GM18499 (cell line): ENCODE data around the gene IQSEC3.

ENCODE experiments used
- ATAC-seq: cut with Tn5 transposase; IDR thresholded peaks from one replicate; pipeline ENCODE4 v1.9.1; 2021; ENCODE audit warnings: moderate number of reproducible peaks; ENCODE audit not compliant: insufficient read depth, unreplicated experiment

The IQSEC3 gene

DNA sequence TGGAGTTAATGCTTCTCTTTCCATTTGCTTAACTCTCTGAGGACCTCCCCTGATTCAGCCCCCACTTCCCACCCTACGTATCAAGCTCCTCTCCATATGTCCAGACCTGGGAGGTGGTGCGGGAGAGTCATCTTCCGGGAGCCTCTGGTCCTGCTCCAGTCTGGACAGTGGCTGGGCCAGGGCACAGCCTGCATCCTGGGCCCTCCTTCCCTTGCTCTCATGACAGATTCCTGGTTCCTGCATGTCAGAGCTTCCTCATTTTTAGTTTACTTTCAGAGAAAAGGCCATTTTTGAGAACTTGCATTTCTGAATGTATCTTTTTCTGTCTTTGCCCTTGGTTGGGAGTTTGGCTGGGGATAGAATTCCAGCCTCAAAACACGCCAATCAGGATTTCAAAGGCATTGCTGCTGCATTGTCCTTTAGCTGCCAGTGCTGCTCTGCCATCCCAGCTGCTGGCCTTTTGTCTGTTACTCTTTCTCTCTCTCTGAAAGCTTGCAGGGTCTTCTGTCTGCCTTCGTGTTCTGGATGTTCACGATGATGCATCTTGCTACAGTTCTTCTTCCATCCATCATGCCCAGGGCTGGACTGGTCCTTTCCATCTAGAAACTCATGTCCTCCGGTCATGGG lies 92.7 kb downstream of the IQSEC3 start:
- no peak for ATAC-seq

DNA sequence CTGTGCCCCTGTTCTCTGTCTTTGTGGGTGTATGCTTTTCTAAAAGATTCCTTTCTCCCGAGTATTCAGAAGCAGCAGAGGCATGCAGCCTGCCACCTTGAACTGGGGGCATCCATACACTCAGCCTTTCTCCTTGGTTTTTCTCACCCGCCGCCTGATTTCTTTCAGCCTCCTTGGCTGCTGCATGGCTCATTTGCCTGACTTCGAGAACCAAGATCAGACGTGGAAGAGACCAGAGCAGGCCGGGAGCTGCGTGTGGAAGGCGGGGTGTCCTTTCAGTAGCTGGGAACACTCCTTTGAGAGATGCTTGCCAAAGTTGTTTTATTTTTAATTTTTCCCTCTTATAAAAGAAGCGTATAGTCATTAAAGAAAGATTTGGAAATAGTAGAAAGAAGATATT lies 94.3 kb downstream of the IQSEC3 start:
- no peak for ATAC-seq

DNA sequence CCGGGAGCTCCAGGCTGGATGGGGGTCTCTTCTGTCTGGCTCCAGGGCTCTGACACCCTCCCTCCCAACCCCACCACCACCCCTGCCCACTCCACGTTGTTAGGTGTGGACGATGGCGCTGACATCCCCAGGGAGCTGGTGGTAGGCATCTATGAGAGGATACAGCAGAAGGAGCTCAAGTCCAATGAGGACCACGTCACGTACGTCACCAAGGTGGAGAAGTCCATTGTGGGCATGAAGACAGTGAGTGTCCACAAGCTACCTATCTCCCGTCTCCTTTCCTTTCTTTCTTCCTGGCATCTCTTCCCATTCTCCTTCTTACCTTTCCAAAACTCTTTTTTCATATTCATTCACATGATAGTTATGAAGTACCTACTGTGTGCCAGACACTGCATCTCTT lies 95.3 kb downstream of the IQSEC3 start:
- no peak for ATAC-seq

DNA sequence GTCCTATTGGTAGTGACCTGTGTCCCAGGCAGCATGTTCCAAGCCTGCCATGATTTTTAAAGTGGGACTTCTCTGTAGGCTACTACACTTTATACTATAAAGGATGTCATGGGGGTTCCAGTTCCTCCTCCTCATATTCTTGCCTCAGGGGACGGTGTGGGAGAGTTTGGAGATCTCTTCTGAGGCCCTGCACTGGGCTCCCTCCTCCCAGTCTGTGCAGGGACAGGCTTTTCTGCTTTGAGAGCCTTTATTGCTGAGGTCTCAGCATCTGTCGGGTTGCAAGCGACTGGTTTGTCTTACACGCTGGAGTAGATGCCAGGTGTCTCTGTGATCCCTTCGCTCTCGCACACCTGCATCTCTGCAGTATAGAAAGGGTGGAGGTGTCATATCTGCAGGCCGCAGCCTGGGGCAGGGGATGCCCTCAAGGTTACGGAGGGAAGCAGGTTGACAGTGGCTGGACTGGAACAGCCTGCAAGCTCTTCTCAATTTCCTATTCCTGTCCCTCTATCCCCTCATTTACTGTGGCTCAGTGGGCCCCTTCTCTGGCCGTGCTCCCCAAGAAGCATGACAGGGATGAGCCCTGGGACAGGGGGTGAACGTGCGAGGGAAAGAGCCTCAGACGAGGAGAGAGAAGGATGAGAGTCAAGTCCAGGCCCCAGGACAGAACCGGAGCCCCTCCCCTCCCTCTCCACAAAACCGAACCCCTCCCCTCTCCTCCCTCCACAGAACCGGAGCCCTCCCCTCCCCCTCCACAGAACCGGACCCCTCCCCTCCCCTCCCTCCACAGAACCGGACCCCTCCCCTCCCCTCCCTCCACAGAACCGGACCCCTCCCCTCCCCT lies 96.1 kb downstream of the IQSEC3 start:
- ATAC-seq = no peak

DNA sequence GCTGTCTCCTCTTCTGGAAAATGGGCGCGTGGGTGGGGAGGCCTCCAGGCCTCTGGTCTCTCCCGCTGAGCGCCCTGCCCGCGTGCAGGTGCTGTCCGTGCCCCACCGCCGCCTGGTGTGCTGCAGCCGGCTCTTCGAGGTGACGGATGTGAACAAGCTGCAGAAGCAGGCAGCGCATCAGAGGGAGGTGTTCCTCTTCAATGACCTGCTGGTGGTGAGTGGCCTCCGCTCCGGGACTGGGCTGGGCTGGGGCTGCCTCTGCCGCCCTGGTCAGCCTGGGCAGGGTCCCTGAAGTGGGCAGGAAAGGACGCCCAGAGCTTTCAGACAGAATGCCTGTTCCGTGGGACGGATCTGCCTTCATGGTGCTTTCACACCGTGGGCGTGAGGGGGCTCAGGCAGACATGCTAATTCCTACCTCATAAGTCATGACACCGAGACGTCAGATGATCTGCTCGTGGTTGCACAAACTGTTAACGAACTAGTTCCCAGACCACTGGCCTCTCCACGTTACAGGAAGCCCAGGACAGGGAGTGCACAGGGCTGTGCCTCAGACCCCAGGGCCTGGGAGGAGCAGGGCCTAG lies 96.9 kb downstream of the IQSEC3 start:
- no peak for ATAC-seq

DNA sequence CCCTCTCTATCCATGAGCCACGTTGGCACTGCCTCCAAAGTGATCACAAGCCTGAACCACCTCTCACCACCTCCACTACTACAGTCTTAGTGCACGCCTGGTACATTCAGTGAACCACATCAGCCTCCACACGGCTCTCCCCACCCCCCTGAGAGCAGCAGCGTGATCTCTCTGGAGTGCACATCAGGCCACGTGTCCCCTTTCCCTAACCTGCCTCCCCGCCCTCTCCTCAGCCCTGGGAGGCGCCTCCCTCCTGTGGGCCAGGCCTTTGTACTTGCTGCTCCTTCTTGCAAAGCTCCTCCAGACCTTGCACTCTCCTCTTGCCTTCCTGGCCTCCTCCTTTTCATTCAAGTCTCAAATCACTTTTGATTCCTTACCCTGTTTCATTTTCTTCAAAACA lies 97.6 kb downstream of the IQSEC3 start:
- no peak for ATAC-seq

DNA sequence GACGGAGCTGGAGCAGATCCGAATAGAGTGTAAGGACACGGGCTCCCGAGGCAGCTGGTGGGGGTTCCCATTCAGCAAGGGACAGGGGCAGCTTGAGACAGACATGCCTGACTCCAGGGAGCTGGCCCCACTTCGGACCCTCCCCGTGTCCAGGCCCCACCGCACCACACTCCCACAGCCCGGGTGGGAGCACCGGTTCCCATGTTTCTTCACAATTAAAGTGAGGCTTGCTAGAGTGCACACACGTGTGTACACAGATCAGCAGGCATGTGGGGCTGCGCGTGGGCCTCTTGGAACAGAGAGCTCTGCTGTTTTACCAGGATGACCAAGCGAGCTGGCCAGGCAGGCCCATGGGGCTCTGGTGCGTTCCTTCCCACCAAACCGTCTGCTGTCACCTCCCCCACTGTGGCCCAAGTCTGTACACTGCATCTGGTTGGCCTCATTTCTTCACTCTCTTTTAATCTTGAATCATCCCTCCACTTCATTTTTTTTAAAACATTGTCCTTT lies 99.3 kb downstream of the IQSEC3 start:
- ATAC-seq = no peak

DNA sequence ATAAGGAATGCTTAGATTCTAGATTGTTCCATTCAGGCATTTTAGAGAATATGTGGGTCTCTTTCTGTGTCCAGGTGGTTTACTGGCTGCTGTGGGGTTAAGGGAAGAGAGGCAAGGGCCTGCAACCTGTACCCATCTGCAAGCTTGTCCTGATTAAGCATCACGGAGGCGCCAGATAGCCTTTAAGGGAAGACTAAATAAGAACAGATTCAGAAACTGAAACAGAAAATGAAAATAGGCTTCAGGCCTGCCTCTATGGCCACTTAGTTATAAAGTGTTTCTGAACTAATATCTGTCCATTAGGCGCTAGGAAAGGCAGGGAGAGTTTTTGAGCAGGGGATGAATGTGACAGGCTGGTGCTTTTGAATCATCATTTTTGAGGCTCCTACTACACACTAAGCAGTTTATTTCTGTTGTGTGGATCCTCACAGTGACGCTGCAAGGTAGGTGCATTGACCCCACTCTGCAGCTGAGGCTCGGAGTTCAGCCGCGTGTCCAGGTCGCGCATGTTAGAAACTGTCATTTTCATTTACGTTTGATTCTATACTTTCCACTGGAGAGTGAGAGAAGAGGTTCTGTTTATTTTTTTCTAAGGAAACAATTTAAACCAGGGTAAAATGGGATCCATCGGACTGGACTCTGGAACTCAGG lies 100.0 kb downstream of the IQSEC3 start:
- ATAC-seq = no peak

DNA sequence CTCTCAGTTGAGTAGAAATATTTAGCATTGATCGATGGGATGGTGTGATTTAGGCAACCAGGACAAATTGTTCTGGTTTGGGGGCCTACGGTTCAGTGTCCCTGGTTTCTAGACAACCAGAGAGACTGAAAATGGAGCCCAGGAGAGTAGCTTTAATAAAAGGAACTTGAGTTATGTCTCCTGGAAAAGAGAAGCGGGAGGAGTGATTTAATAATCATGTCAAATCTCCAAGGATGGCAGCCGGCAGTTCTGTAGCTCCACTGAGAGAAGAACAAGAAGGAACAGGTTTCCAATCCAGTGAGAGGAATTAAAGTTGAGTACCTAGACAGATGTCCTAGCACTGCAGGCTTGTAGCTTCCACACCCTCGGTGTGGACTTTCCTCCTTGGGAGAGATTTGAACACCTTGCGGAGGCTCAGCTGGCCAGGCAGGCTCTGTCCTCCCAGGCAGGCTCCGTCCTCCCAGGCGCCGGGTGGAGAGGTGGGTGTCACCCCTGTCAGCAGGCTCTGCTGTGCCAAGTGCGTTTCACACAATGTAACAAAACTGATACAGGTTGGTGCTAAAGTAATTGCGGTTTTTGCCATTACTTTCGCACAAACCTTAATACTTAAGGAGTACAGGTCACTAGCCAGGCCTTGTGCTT lies 101.5 kb downstream of the IQSEC3 start:
- ATAC-seq = no peak

DNA sequence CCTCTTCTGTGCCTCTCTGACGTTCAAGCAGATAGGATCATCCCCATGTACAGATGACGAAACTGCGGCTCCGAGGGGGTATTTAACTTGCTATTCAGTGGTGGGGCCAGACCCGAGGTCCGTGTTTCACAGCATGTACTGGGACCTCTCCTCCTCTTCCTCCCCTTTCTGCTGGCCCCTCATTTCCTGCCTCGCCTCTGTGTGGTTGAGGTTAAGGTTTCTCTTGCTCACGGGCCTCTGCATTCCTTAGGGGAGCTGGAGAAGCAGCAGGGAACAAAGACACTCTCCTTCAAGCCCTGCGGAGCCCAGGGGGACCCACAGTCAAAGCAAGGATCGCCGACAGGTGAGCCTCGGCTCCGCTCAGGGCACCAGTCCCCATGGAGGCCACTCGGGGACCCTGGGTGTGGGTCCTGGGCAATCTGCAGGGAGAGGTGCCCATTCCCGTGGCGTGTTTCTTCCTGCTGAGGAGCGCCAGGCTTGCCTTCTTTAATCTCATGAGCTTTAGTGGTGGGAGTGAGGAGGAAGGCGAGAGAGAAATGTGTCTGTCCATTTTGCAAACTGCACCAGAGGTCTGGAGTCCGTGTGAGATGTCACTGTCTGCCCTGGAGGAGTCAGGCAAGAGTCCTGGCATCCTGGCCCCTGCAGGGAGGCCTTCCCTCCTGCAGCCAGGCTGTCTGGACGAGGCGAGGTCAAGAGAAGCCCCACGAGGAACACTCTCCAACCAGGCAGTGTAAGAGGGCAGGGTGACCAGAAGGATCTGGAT lies 102.4 kb downstream of the IQSEC3 start:
- ATAC-seq = no peak

DNA sequence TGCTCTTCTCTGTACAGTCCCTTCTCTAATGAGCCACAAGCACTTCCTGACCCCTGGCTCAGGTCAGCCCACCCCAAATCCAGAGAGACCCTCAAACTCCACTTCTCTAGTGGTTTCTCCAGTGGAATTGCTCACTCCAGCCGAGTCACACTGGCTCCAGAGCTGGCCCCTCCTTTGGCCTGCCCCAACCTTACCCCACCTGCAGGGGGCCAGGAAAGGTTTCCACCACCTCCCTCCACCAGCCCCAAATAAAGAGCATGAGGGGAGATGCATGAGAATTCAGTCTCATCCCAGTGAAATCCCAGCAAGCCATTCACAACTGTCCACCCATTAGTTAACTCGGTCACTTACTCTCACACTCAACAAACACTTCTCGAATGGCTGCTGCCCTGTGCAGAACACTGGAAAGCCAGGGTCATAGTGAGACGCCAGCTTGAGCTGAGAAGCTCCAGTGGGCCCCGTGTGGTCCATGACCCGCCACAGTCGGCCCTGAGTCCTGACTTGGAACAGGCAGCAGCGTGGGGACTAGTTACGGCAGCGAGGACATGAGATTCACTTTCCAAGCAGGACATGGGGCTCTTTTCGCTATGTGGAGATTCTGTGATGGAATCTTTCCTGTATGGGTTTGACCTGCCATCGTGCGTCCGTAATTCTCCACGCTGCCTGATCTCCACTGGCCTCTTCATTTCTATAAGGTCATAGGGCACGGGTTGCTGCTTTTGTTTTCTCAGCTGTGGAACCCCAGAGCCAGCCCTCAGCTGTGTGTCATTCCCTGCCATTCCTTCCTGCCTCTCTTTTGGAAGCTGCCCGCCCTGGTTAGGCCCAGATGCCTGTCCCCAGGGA lies 103.2 kb downstream of the IQSEC3 start:
- ATAC-seq = no peak

DNA sequence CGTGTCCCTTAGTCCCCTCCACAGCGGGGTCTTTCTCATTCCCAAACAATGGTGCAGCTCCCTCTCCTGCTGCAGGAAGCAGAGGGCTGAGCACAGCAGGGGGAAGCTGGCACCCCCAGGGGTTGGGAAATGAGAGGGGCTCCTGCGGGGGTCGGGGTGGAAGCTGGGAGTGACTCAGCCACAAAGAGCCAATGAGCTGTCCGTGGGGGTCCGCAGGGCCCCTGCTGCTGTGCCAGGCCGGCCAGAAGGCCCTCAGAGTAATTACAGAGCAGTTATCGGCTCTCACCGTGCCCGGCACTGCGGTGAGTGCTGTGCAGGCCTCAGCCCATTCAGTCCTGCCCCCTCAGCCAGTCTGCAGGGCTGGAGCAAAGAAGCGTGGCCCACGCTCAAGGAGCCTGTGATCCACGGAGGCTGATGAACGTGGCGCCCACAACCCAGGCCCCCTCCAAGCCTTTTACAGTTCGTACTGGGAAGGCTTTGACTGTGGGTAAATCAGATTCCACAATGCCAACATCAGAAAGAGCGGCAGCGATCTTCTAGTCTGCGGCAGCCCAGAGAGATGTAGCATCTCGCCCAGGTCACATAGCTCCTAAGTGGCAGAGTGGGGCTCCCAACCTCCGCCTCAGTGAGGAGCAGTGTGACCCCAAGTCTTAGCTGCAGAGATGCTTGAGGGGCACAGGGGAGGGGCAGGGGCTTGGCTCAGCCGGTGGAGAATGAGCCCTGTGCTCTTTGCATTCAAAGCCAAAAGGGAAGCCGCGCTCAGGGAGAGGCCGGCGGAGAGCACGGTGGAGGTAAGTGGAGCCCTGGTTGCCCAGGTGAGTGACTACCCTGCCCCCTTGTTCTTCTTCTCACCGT lies 104.0 kb downstream of the IQSEC3 start:
- ATAC-seq = no peak

DNA sequence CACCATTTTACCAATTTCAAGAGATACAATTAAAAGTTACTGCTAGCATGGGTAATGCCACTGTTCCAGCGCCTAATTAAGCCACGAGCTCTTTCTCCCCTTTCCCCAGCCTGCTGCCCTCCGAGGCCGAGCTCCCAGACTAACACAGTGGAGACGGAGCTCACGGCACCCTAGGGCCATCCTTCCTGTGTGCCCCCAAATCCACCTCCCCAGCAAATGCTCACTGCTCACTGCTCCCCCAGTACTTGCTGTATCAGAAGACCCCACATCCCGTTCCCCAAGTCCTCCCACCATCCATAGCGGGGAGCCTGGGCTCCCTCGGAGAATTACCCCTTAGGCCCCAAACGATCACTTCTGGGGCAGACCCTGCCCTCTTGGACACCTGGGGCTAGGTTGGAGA lies 104.7 kb downstream of the IQSEC3 start:
- no peak for ATAC-seq

DNA sequence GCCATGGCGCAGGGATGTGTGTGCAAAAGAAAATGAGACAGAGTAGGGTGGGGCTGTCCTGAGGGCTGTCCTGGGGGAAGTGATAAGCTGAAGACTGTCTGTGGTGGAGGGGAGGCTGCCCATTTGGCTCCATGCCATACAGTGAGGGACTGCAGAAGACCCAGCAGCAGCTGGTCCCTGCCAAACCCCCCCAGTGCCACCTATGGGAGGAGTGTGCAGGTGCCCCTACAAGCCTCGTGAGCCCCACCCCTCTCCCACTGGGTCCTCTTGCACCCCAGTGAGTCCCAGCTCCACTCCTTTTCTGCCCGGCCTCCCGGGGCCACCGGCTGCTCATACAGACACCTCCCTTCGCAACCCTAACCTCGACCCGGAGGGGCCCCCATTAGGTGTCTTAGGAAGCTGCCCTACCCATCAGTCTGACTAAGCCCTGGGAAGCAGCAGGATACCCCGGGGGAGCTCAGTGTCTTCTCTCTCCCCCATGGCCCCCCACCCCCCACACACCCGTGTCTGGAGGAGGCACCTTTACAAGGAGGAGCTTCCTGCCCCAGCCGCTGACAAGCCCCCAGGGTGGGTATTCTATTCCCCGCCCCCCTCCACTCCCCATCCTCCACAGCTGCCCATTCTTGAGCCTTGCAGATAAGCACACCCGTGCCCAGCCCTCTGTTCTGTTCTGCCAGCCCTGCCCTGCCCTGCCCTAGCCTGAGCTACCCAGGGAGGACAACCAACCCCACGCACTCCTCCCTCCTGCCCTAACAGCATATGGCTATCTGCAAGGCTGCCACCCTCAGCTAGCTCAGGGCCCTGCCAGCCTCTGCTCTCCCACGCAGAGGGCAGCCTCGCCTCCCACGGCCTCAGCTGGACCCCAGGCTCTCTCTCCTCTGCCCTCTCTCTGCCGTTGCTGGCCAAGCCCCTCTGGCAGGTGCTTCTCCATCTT lies 105.4 kb downstream of the IQSEC3 start:
- ATAC-seq = no peak

DNA sequence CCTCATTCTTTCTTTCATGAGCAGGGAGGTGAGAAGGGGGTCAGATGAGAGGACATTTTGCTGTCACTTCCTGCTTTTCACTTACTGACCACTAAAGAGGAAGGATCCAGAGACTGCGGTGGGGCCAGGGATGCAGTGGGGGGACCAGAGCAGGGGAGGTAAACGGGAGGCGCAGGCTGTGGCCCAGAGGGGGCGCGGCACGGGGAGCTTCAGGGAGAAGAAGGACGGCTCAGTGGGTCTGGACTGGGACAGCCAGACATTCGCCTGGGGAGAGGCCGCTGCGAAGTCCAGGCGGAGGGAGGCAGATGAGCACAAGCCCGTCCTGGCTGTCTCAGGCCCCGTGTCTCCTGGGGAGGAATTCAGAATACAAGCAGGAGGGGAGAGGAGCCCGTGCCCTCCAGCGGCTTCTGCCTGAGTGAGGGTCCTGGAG lies 106.2 kb downstream of the IQSEC3 start:
- no peak for ATAC-seq

DNA sequence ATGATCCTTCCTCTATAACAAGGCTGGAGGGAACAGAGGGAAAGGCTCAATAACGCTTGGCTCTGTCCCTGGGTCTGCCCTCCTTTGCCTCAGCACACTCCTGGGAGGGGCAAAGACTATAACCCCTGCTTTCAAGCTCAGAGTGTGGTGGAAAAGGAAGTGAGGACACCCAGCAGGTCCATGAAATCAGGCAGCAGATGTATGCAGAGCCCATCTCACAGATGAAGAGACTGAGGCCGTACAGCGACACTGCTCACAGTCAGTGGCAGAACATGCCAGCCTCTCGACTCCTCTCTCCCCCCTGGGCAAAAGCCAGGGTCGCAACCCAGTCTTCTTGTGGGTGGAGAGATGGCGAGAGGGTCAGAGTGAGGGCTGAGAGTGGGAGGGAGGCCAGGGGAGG lies 107.6 kb downstream of the IQSEC3 start:
- ATAC-seq = no peak

DNA sequence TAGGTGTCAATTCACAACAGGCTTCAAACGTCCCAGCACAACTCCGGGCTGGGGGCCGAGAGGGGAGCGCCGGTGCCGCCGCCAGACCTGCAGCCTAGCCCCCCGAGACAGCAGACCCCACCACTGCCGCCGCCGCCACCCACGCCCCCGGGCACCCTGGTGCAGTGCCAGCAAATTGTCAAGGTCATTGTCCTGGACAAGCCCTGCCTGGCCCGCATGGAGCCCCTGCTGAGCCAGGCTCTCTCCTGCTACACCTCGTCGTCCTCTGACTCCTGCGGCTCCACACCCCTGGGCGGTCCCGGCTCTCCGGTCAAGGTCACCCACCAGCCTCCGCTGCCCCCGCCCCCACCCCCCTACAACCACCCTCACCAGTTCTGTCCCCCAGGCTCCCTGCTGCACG lies 108.0 kb downstream of the IQSEC3 start:
- no peak for ATAC-seq
